Esophagus squamous epithelium (tissue), 4 donors: ENCODE results near the gene POMT2.

ENCODE experiments used
- CTCF ChIP-seq, 6 experiments: fragments of 450-650 bp in 4 of 6; fragments of 200-600 bp in 2 of 6; sonication (generic) in 2 of 6; IDR thresholded peaks; one replicate each; pipeline ENCODE4 v1.5.1; 2016 to 2019; ENCODE audit warnings: antibody characterized with exemption in 6 of 6, mild to moderate bottlenecking in 4 of 6, moderate library complexity in 4 of 6
- POLR2A ChIP-seq, 4 donors: fragments of 450-650 bp; IDR thresholded peaks; one replicate each; pipeline ENCODE4 v1.6.1; 2017; ENCODE audit warnings: antibody characterized with exemption in 4 of 4, mild to moderate bottlenecking in 4 of 4, moderate library complexity in 3 of 4

GRCh38 chr14:77353469-77354141 is 32.9 kb upstream of the POMT2 start:
- TF ChIP-seq POLR2A (IDR thresholded peaks at IDR 0.05) (no peak), CTCF (IDR thresholded peaks at IDR 0.05) (no peak)
